Measurements from ENCODE around the gene C17orf50.
"Not testable (repeated sequence)": the region's sequence is repeated elsewhere in the genome, so short reads cannot be mapped to it uniquely, and the experiment has no call there.

Gene C17orf50

GRCh38 chr17:35751541-35751940 is 9.1 kb upstream of the C17orf50 start:
- not testable (repeated sequence) for DNase-seq (ENCODE audit: low read depth in 1 of 2, low spot score in 1 of 2)

GRCh38 chr17:35752471-35752870 is 8.2 kb upstream of the C17orf50 start:
- no peak for DNase-seq (ENCODE audit: low read depth in 1 of 2, low spot score in 1 of 2)

DNA sequence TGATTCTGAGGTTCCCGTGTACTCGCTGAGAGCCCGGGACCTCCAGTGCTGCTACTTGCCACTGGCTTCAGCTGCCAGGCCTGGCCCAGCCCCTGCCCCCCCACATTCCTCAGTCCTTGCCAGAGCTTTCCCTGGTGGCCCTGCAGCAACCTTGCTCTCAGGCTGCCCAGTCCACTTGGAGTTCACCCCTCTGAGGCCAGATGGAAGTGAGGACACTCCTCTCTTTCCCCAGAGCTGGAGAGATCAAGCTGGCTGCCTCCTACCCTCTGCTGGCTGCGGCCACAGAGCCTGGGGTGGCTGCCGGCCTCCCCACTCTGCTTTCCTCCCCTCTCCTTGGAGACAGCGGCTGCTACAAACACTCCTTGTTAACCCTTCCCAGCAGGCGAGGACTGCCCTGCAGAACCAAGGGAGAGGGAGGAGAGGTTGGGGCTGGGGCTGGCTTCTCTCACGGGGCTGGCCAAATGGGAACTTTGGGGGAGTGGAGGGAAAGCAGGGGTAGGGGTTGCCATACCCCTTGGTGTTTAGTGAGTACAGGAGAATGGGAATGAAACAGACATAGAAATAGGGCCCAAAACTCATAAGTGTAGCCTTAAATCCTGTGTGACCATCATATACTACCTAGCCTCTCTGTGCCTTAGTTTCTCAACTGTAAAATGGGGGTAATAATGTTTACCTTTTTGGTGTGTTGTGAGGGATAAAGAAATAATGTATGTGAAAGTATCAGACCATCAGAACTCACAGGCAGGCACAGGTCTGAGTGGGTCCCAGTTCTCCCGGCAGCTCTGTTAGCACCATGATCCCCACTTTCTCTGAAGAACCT is 7.5 kb upstream of the C17orf50 start, which contains the start of gene GAS2L2:
Gene GAS2L2 (minus strand): TSS at position 295 of the 820 bp plus-strand sequence. CDS start 389 bp downstream, outside the sequence.
- no peak for DNase-seq (ENCODE audit: low read depth in 1 of 2, low spot score in 1 of 2)

GRCh38 chr17:35757243-35757642 is 3.4 kb upstream of the C17orf50 start:
- DNase-seq (ENCODE audit: low read depth in 1 of 2, low spot score in 1 of 2), result no peak

DNA sequence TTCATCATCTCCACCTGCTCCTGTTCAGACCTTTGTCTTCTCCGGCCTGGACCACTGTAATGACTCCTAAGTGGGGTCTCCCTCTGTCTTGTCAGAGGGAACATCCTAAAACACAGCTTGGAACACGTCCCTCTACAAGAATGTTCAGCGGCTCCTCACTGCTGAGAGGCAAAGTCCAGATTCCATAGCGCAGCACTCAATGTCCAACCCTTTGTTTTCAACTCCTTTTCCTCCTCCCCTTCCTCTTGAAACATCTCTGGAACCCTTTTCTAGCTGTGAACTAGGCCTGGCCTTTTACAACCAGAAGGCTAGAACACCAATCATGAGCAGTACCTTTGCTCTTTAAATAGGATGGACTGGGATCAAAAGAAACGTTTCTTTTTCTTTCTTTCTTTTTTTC is 914 bp downstream of the C17orf50 start:
- no peak for DNase-seq (ENCODE audit: low read depth in 1 of 2, low spot score in 1 of 2)

- no peak for DNase-seq (ENCODE audit: low read depth in 1 of 2, low spot score in 1 of 2)
Observed at GRCh38 chr17:35763767-35764122, 3.1 kb downstream of the C17orf50 start.

GRCh38 chr17:35764123-35764991 is 3.7 kb downstream of the C17orf50 start:
- peak; percentile 74 to 78 for DNase-seq (ENCODE audit: low read depth in 1 of 2, low spot score in 1 of 2)

GRCh38 chr17:35765086-35765710 is 4.5 kb downstream of the C17orf50 start:
- no peak for DNase-seq (ENCODE audit: low read depth in 1 of 2, low spot score in 1 of 2)

- no peak for DNase-seq (ENCODE audit: low read depth in 1 of 2, low spot score in 1 of 2)
Observed at GRCh38 chr17:35765756-35766488, 5.2 kb downstream of the C17orf50 start.

DNA sequence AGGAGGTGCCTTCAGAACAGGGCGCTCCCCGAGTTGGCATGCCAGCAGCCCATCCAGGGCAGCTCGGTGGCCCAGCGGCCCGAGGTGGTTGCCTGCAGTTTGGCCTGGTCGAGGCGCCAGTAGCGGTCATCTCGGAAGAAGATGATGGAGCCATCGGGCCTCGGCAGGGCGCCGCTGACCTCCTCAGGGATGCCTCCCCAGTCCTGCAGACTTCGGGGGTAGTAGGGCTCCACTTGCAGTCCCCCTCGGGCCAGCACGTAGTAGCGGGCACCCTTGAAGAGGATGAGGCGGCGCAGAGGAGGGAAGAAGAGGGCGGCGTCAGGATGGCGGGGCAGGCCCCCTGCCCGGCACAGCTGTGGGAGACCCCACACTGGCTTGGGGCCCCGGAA is 5.8 kb downstream of the C17orf50 start:
- no peak for DNase-seq (ENCODE audit: low read depth in 1 of 2, low spot score in 1 of 2)

GRCh38 chr17:35766903-35767510 is 6.3 kb downstream of the C17orf50 start:
- DNase-seq (ENCODE audit: low read depth in 1 of 2, low spot score in 1 of 2), result no peak

- DNase-seq (ENCODE audit: low read depth in 1 of 2, low spot score in 1 of 2), result no peak
Observed at GRCh38 chr17:35768797-35769196, 8.1 kb downstream of the C17orf50 start.

DNA sequence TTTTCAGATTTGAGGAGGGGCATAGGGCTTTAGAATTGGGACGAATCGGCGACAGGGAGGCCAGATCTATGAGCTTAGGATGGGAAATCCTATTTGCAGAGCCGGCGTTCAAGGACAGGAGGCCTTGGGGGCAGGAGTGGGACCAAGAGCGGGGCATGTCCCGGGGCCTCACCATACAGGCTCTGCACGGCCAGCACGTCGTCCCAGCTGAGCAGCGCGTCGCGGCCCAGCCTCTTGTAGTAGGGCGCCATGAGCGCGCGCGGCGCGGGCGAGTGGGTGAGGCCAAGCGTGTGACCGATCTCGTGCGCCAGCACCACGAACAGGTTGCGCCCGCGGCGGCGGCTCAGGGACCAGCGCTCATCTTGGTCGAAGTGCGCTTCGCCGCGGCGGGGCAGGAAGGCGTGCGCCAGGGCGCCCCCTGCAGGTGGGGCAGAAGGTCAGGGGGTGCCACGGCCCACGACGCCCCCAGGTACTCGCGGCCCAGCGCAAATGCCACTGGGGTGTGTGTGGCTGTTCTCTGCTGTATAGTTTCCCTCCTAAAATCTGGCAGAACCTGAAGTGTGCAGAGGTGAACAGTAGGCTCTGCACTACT is 9.3 kb downstream of the C17orf50 start:
- DNase-seq (ENCODE audit: low read depth in 1 of 2, low spot score in 1 of 2), result no peak

DNA sequence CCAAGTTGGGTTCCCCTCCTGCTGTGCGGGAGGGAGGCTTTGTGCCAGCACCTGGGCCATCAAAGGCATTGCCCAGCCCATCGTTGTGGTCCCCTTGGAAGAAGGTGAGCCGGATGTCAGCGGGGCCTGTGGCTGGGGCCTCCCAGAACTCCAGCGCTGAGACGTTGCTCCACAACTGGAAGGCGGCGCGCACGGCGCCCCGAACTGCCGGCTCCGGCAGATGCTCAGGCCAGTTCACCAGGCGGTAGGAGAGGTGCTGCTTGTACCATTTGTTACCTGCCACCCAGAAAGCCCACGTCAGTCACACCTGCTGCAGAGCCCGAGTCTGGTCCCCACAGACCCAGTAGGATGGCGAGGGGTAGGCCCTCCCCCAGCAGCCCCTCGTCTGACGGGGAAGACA is 12.4 kb downstream of the C17orf50 start:
- no peak for DNase-seq (ENCODE audit: low read depth in 1 of 2, low spot score in 1 of 2)

DNA sequence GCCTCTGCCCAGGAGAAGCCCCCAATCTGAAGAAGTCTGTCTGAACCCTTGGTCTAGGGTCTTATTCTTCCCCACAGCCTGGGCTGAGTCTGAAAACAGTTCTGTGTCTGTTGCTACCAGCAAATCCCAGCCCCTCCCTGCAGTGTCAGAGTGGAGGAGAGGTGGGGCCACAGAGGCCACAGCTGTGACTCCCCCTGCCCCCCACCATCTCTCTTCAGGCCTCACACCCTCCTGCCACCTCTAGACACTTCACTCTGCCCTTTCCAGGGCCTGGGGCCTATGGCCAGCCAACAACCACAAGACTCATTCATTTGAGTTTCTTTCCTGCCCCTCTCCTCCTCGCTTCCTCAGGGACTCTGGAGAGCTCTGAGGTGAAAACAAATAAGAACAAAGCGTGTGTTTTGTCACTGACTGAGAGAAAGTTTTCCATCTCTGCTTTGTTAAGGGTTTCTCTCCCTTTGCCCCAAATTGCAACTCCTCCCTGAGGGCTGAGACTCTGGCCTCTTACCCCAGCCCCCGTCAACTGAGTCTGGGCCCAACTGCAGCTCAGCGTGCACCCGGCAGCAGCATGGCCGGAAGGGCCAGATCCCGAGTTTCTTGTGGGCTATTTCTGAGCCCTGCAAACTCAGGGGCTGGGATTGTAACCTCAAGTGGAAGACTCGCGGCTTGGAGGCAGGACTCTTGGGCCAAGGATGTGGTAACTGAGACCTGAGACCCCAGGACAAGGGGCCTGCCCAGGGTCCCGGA is 13.2 kb downstream of the C17orf50 start:
- DNase-seq (ENCODE audit: low read depth in 1 of 2, low spot score in 1 of 2), result no peak

DNA sequence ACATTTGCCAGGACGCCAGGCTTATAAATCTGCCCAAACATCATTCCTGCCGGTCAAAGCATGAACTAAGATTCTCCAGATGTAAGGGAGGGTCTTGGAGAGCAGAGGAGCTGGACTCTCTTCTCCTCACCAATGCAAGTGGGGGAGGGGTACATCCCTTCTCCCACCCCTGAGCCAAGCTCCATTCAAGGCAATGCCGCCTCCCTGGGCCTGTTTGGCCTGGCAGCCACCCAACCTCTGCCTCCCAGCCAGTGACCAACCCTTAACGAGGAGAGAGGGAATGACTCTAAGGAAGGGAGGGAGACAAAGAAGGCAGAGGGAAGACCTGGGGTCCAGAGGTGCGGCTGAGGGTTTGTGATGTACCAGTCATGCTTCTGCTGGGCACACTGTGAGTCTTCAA is 13.8 kb downstream of the C17orf50 start:
- DNase-seq (ENCODE audit: low read depth in 1 of 2, low spot score in 1 of 2), result no peak

DNA sequence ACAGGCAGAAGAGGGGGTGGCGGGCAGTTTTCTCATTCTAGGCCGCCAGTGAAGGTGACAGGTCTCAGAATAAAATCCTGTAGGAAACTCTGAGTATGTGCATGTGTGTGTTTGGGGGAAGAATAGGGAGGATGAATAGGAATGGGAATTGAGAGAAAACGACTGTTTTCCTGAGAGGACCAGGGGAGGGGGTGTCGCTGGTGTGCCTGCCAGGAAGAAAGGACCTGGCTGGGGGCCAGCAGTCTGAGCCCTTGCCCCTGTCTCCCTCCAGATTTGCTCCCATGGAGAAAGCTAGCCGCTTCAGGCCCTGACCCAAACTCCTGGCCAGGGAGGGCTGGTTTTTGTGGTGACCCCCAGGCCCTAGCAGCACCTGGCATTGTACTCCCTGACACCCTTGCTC is 14.4 kb downstream of the C17orf50 start:
- DNase-seq (ENCODE audit: low read depth in 1 of 2, low spot score in 1 of 2), result no peak

- DNase-seq (ENCODE audit: low read depth in 1 of 2, low spot score in 1 of 2), result no peak
Observed at GRCh38 chr17:35775583-35775982, 14.9 kb downstream of the C17orf50 start.

- DNase-seq (ENCODE audit: low read depth in 1 of 2, low spot score in 1 of 2), result no peak
Observed at GRCh38 chr17:35778641-35779196, 18.0 kb downstream of the C17orf50 start.
